Endothelial cell of umbilical vein (primary cell): ENCODE data around the gene SEMA4D.

Experiments
- CTCF ChIP-seq, 2 donors: IDR thresholded peaks; 1 replicate in 1 of 2; 2 replicates in 1 of 2; pipeline ENCODE4 v1.5.1; 2011; ENCODE audit warnings: low read length in 2 of 2, mild to moderate bottlenecking in 2 of 2, moderate library complexity in 2 of 2, control low read depth in 1 of 2, inconsistent platforms in 1 of 2, low read depth in 1 of 2; ENCODE audit not compliant: insufficient read depth in 1 of 2; ENCODE audit errors: extremely low read depth in 1 of 2
- EZH2 ChIP-seq: IDR thresholded peaks from 2 replicates; pipeline ENCODE4 v1.6.1; 2012; ENCODE audit warnings: borderline replicate concordance, low read depth, mild to moderate bottlenecking, moderate library complexity, low read length, inconsistent platforms; ENCODE audit not compliant: severe bottlenecking
- JUN ChIP-seq: IDR thresholded peaks from 2 replicates; pipeline ENCODE4 v1.6.1; 2011; ENCODE audit warnings: borderline replicate concordance, low read depth; ENCODE audit not compliant: insufficient read length, insufficient read depth
- POLR2AphosphoS5 ChIP-seq: IDR thresholded peaks from 2 replicates; pipeline ENCODE4 v1.6.1; 2012; ENCODE audit warnings: low read depth, mild to moderate bottlenecking, control low read depth, low read length, moderate library complexity; ENCODE audit not compliant: insufficient read depth

- TF ChIP-seq EZH2 (no peak), POLR2AphosphoS5 (no peak), JUN (no peak), CTCF (IDR thresholded peaks at IDR 0.05; ENCODE audit: extremely low read depth in 1 of 2, insufficient read depth in 1 of 2, low read depth in 1 of 2, low read length in 2 of 2) (no peak)
Observed at GRCh38 chr9:89460551-89460950, 37.4 kb downstream of the SEMA4D start.
